GM12864 (cell line): ENCODE data around the gene ZNF710.

Experiments used
- DNase-seq: peaks from one replicate; pipeline ENCODE4 v3.0.0-alpha.2; 2011; ENCODE audit warnings: low read depth
- H3K4me3 ChIP-seq: 2 replicates; pipeline ENCODE4 v1.5.1; 2011; ENCODE audit warnings: mild to moderate bottlenecking, low read depth, low read length, control low read depth
- TF ChIP-seq, protein P1 (sequence below): IDR thresholded peaks from 2 replicates; pipeline ENCODE4 v1.5.1; 2011; ENCODE audit warnings: low read depth, mild to moderate bottlenecking, moderate library complexity, low read length, control low read depth, inconsistent platforms; ENCODE audit errors: missing control alignments

ZNF710 gene

DNA sequence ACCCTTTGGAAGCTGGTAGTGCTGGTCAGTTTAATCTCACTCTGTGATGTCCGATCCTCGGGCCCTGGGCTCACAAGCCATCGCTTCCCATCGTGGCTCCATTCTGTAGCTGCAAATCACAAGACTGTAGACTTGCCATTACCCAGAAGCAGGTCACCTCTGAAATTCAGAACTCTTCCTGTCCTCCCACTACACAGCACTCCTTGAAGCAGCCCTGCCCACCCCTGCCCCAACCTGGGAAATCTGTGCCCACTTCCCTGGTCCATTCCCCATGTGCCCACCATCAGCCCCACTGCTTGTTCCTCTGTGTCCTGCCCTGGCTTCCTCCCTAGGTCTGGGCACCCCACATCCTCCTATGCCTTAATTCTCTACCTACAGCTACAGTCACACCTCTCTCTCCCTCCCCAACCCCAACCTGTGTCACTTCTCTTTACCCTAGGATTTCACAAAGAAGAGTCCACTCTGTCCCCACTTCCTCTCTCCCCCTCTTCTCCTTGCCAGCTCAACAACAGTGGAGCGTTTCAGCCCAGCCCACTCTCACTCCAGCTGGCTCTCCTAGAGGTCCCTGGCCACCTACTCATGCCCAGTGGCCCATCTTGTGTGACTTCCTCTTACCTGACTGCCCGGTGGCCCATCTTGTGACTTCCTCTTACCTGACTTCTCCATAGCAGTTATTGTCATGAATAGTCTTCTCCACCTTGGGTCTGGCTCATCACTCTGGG, 8.3 kb downstream of the ZNF710 start:
- DNase-seq, result no peak
- no peak overlapping the region for H3K4me3 ChIP-seq
- TF ChIP-seq, protein P1, sequence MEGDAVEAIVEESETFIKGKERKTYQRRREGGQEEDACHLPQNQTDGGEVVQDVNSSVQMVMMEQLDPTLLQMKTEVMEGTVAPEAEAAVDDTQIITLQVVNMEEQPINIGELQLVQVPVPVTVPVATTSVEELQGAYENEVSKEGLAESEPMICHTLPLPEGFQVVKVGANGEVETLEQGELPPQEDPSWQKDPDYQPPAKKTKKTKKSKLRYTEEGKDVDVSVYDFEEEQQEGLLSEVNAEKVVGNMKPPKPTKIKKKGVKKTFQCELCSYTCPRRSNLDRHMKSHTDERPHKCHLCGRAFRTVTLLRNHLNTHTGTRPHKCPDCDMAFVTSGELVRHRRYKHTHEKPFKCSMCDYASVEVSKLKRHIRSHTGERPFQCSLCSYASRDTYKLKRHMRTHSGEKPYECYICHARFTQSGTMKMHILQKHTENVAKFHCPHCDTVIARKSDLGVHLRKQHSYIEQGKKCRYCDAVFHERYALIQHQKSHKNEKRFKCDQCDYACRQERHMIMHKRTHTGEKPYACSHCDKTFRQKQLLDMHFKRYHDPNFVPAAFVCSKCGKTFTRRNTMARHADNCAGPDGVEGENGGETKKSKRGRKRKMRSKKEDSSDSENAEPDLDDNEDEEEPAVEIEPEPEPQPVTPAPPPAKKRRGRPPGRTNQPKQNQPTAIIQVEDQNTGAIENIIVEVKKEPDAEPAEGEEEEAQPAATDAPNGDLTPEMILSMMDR, result no peak

DNA sequence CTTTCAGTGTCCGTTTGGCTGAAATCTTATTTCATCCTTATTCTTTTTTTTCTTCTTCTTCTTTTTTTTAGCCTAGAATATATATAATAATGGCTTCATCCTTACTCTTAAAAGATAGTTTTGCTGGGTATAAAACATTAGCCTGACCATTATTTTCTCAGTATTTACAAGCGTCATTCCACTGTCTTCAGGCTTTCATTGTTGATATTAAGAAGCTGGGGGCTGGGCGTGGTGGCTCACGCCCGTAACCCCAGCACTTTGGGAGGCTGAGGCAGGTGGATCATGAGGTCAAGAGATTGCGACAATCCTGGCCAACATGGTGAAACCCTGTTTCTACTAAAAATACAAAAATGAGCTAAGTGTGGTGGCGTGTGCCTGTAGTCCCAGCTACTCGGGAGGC, 10.6 kb downstream of the ZNF710 start:
- no peak for DNase-seq
- TF ChIP-seq, protein P1, result no peak
- H3K4me3 ChIP-seq, result no peak overlapping the region

DNA sequence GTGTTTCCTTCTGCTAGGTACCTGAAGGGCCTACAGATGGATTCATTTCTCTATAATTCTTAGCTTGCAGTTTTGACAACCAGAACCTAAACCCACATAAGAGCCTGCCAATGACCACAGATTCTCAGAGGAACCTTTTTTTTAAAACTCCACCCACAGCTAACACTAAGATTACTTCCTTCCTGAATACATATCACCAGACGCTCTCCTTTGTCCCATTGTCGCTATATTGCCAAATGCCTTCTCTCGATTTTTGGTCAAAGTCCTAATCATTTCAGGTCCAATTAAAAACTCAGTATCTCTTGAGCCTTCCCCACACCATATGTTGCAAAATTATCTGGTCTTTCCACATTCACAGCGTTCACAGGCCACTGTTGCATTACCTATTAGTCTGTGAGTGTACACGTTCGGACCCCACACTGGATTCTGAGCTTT, 12.4 kb downstream of the ZNF710 start:
- TF ChIP-seq, protein P1, result no peak
- DNase-seq, result no peak
- H3K4me3 ChIP-seq, result no peak overlapping the region

DNA sequence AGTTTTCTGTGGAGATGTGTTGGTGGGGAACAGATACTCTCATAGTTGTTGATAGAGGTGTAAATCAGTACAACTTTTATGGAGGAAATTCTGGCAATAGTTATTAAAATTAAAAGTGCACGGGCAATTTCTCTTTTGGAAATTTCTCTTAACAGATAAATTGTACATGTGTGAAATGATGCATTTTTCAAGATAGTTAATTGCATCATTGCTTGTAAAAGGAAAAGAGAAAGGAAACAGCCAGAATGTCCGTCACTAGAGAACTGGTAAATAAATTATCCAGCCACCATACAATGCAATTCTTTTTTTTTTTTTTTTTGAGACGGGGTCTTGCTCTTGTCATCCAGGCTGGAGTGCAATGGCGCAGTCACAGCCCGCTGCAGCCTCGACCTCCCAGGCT, 14.2 kb downstream of the ZNF710 start:
- DNase-seq, result no peak
- TF ChIP-seq, protein P1, result no peak
- H3K4me3 ChIP-seq, result no peak overlapping the region

DNA sequence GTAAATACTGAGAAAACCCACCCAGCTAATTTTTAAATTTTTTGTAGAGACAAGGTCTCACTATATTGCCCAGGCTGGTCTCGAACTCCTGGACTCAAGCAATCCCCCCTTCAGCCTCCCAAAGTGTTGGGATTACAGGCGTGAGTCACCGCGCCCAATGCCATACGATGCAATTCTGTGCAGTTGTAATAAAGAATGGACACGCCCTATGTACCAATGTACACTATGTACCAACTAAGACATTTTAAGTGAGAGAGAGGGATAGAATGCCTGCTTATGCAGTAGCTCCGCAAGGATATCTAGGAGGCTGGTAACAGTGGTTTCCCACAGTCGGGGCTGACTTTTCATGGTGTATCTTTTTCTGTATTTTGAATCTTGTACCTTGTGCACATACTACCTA, 14.6 kb downstream of the ZNF710 start:
- no peak for DNase-seq
- no peak overlapping the region for H3K4me3 ChIP-seq
- TF ChIP-seq, protein P1, result no peak

DNA sequence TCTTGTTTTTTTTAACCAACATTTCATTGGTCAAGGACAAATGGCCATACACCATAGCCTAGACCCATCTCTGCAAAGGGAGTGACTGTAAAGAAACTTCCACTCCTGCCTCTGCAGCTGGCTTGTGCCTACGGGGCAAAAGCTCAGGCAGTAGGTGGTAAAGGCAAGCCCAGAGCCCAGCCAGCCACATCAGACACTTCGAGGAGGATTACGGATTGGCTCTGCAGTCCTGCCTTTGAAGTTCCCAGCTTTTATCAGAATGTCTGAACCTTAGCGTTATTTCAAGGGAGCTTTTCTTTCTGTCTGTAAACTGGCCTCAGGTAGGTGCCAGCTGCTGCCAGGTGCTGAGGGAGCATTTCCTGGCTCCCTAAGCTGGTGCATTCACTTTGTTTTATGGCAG, 15.6 kb downstream of the ZNF710 start:
- no peak for DNase-seq
- TF ChIP-seq, protein P1, result no peak
- no peak overlapping the region for H3K4me3 ChIP-seq

DNA sequence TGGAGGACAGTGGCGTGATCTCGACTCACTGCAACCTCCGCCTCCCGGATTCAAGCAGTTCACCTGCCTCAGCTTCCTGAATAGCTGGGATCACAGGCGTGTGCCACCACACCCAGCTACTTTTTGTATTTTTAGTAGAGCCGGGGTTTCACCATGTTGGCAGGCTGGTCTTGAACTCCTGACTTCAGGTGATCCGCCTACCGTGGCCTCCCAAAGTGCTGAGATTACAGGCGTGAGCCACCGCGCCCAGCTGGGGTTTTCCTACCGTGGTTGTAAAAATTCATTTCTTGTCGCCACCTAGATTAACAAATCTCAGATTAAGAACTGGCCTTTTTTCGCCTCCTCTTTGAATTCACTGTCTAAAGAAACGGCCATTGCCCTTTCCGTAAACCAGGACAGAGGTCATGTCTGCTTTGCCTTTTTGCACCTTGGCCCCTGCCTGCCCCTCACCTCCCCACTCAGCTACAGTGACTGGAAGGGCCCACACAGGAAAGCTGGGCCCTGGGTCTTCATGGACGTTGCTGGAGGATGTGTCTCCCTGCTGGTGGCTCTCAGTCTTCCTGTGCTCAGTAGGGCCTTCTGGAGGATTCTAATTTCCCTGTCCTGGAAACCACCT, 17.2 kb downstream of the ZNF710 start:
- DNase-seq, result no peak
- no peak overlapping the region for H3K4me3 ChIP-seq
- TF ChIP-seq, protein P1, result no peak
